HG03097 (cell line): ENCODE data around the gene CLASRP.

Experiments used
- ATAC-seq: cut with Tn5 transposase; IDR thresholded peaks from one replicate; pipeline ENCODE4 v1.9.1; 2021; ENCODE audit not compliant: unreplicated experiment, low FRiP score

Gene CLASRP

GRCh38 chr19:45079063-45079910 lies 40.4 kb downstream of the CLASRP start, which contains the start of gene GEMIN7:
Gene GEMIN7 (plus strand): TSS chr19:45079260. CDS start chr19:45090115, 10,855 bp downstream.
- ATAC-seq, result peak; percentile 33

- ATAC-seq, result no peak
These were observed 41.1 kb downstream of the CLASRP start for GRCh38 chr19:45079911-45080370.

GRCh38 chr19:45082170-45082569 lies 43.3 kb downstream of the CLASRP start:
- ATAC-seq, result no peak

GRCh38 chr19:45086480-45086879 lies 47.6 kb downstream of the CLASRP start:
- ATAC-seq, result no peak

- no peak for ATAC-seq
These were observed 48.7 kb downstream of the CLASRP start for GRCh38 chr19:45087531-45087930.

- ATAC-seq, result no peak
These were observed 51.2 kb downstream of the CLASRP start for GRCh38 chr19:45090034-45090433.

- no peak for ATAC-seq
These were observed 51.8 kb downstream of the CLASRP start for GRCh38 chr19:45090606-45091005.

- ATAC-seq, result peak; percentile 58
These were observed 52.4 kb downstream of the CLASRP start for GRCh38 chr19:45091031-45091923.

GRCh38 chr19:45092747-45093678 lies 54.2 kb downstream of the CLASRP start, which contains the start of gene PPP1R37:
Gene PPP1R37 (plus strand): TSS chr19:45093179. CDS start chr19:45093326, 147 bp downstream.
- peak; percentile 48 for ATAC-seq

- no peak for ATAC-seq
These were observed 55.3 kb downstream of the CLASRP start for GRCh38 chr19:45094137-45094536.

- ATAC-seq, result no peak
These were observed 55.9 kb downstream of the CLASRP start for GRCh38 chr19:45094707-45095106.

GRCh38 chr19:45095496-45096413 lies 56.9 kb downstream of the CLASRP start:
- no peak for ATAC-seq

- ATAC-seq, result no peak
These were observed 57.9 kb downstream of the CLASRP start for GRCh38 chr19:45096700-45097099.

GRCh38 chr19:45097450-45097775 lies 58.6 kb downstream of the CLASRP start:
- no peak for ATAC-seq

GRCh38 chr19:45097776-45098520 lies 59.1 kb downstream of the CLASRP start:
- no peak for ATAC-seq

- ATAC-seq, result no peak
These were observed 59.9 kb downstream of the CLASRP start for GRCh38 chr19:45098521-45099466.

GRCh38 chr19:45099467-45100191 lies 60.8 kb downstream of the CLASRP start:
- no peak for ATAC-seq
